HAP-1 (cell line): ENCODE results near the gene ACOXL.
A peak's percentile ranks its signal among the peaks of the same experiment; 100 is the strongest.

Source experiments
- DNase-seq, 2 experiments: peaks; one replicate each; pipeline ENCODE4 v3.0.0-alpha.2; 2016 to 2020; ENCODE audit warnings: low spot score in 2 of 2
- H3K27me3 ChIP-seq: fragments of 250-450 bp; sonication (Bioruptor Pico); 2 replicates; pipeline ENCODE4 v1.5.1; 2020; ENCODE audit warnings: low read depth, mild to moderate bottlenecking, moderate library complexity
- H3K36me3 ChIP-seq: fragments of 250-450 bp; sonication (Bioruptor Pico); replicated peaks from 2 replicates; pipeline ENCODE4 v1.5.1; 2020; ENCODE audit warnings: mild to moderate bottlenecking
- H3K4me1 ChIP-seq: fragments of 250-450 bp; sonication (Bioruptor Pico); 2 replicates; pipeline ENCODE4 v1.5.1; 2020; ENCODE audit warnings: mild to moderate bottlenecking
- H3K4me3 ChIP-seq: fragments of 250-450 bp; sonication (Bioruptor Pico); 2 replicates; pipeline ENCODE4 v1.5.1; 2020; ENCODE audit warnings: mild to moderate bottlenecking, moderate library complexity
- H3K9me3 ChIP-seq: fragments of 250-450 bp; sonication (Bioruptor Pico); 2 replicates; pipeline ENCODE4 v1.5.1; 2020; ENCODE audit warnings: mild to moderate bottlenecking, moderate library complexity
- in situ Hi-C: fragments of 300-500 bp; cut with MboI; formaldehyde crosslinking; loops from 3 replicates; pipeline ENCODE4 v1.14.3; 2020; ENCODE audit warnings: low sequenced_read_pairs, inconsistent platforms, mixed read lengths

ACOXL gene

DNA sequence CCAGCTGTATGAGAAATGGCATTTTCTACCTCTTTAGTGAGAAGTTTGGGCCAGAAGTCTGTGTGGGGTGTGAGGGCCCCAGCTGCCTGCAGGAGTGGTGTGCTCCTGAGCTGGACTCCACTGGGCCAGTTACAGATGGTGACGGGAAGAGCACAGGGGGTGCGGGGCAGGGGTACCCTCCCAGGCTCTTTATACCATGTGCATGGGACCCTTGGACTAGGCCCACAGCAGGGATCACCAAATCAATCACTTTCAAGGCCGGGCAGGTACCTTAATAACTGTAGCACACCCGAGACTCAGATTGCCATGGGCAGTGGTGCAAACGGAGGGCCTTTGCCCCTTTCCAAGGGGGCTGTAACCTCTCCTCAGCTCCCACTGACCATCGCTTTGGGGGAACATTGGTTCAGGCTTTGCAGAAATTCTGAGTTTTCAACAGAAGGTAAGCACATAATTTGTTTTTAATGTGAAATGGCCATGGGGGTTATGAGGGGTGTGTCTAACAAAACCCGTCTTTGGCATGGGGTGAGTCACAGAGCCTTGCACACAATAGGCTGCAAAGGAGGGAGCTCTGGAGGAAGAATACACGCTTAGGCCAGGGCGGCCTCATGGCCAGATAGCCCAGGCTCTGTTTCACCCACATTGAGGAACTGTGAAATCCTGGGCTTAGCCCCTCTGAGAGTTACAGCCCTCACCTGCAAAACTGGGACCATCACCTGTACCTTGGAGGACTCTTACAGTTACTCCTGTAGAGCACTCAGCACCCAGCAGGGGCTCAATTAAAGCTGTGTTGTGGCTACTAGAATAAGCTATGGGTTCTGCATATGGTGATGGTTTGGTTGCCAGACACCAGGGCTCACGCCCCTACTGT is 247.3 kb downstream of the ACOXL start:
- no peaks in the 10 kb centered on the region for H3K36me3 ChIP-seq
- H3K9me3 ChIP-seq: no peaks in the 10 kb centered on the region
- DNase-seq: no peak
- no peak overlapping the region for H3K4me3 ChIP-seq
- no peaks in the 10 kb centered on the region for H3K4me1 ChIP-seq
- in situ Hi-C loops: no loop called here
- no peaks in the 10 kb centered on the region for H3K27me3 ChIP-seq

GRCh38 chr2:110980339-110981062 is 248.1 kb downstream of the ACOXL start:
- H3K4me3 ChIP-seq: no peak overlapping the region
- no peaks in the 10 kb centered on the region for H3K27me3 ChIP-seq
- in situ Hi-C loops: no loop called here
- H3K36me3 ChIP-seq: no peaks in the 10 kb centered on the region
- H3K9me3 ChIP-seq: no peaks in the 10 kb centered on the region
- H3K4me1 ChIP-seq: no peaks in the 10 kb centered on the region
- DNase-seq: no peak

DNA sequence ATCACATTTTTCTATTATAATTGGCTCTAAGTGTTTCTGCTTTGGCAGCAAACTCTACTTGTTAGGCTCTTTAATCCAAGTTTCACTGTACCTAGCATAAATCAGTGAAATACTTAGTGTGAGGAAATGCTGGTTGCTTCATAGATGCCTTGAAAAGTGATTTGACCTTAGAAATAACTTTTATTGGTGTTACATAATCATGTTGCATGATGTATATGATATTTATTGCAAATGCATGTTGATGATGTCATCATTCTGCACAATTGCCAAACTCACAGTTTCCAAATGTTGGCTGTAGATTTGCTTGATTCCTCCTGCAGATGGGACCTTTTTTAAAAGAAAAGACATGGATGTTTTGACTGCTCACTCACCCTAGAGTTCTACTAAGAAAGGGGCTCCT is 250.8 kb downstream of the ACOXL start:
- no peaks in the 10 kb centered on the region for H3K36me3 ChIP-seq
- H3K4me3 ChIP-seq: no peak overlapping the region
- no peaks in the 10 kb centered on the region for H3K4me1 ChIP-seq
- in situ Hi-C loops: no loop called here
- H3K9me3 ChIP-seq: no peaks in the 10 kb centered on the region; the same call in 1 of the 2 replicates
- H3K27me3 ChIP-seq: no peaks in the 10 kb centered on the region
- DNase-seq: no peak

DNA sequence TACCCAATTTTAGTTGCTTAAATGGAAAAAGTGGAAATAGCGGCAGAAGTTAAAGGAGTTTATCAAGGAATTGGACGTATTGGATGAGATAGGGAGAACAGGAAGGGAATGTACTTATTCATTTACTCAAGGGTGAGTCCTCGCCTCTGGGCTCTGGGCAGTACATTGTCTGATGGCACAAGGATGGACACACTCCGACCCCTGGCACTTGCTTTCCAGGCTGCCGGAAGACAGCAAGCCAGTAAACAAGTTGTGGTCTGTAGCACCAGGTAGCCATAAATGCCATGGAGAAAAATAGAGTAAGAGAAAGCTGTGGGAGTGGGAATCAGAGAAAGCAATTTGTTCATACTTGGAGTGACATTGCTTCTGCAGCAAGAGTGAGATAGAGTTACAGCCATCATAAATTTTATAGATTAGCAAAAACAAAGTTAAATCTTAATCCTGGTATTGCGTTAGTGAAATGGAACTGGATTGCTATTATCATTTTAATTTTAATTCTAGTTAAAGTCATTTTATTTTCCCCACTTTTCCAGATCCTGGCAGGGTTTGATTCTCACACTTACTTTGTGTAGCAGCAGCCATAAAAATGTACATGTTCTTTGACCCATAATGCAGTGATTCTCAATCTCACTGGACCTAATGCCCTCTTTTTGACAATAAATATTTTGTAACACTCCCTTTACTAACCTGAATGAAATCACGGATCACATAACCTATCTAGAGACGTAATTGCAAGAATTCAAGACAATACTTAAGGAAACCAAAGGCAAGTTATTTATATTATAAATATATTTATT is 252.5 kb downstream of the ACOXL start:
- no peaks in the 10 kb centered on the region for H3K4me1 ChIP-seq
- H3K36me3 ChIP-seq: no peaks in the 10 kb centered on the region
- DNase-seq: no peak
- in situ Hi-C loops: no loop called here
- no peaks in the 10 kb centered on the region; the same call in 1 of the 2 replicates for H3K9me3 ChIP-seq
- H3K27me3 ChIP-seq: no peaks in the 10 kb centered on the region
- H3K4me3 ChIP-seq: no peak overlapping the region

GRCh38 chr2:110990440-110990839 is 258.1 kb downstream of the ACOXL start:
- no peaks in the 10 kb centered on the region for H3K27me3 ChIP-seq
- in situ Hi-C loops: no loop called here

DNA sequence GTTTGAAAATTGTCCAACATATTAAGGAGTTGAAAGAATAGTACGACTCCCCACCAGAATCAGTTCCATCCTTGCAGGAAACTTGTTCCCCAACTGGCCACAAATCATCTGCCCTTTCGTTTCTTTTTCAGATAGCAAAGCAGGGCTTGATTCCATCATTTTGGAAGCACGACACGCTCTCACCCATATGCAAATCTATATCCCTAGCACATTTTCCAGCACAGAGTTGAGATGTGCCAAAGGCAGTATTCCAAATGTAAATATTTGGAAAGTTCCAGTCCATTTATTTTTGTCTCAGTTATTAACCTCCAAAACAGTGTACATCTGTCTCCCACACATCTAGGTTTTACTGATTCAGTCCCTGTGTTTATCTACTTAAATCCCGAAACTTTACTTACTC is 259.5 kb downstream of the ACOXL start:
- no peaks in the 10 kb centered on the region; the same call in 1 of the 2 replicates for H3K9me3 ChIP-seq
- no peaks in the 10 kb centered on the region for H3K27me3 ChIP-seq
- DNase-seq: no peak
- no peak overlapping the region for H3K4me3 ChIP-seq
- no peaks in the 10 kb centered on the region for H3K4me1 ChIP-seq
- H3K36me3 ChIP-seq: no peaks in the 10 kb centered on the region
- in situ Hi-C loops: no loop called here

More at GRCh38 chr2:110990440-110990839, 258.1 kb downstream of the ACOXL start:
- no peak overlapping the region for H3K4me3 ChIP-seq
- no peaks in the 10 kb centered on the region for H3K4me1 ChIP-seq
- no peaks in the 10 kb centered on the region; the same call in 1 of the 2 replicates for H3K9me3 ChIP-seq
- no peaks in the 10 kb centered on the region for H3K36me3 ChIP-seq
- no peak for DNase-seq

GRCh38 chr2:110992886-110993285 is 260.5 kb downstream of the ACOXL start:
- Histone ChIP-seq H3K27me3 (peaks cover 3% of the 10 kb centered on the region; the same call in 1 of the 2 replicates), H3K4me1 (no peaks in the 10 kb centered on the region), H3K9me3 (no peaks in the 10 kb centered on the region), H3K36me3 (no peaks in the 10 kb centered on the region), H3K4me3 (no peak overlapping the region)
- no peak for DNase-seq
- in situ Hi-C loops: no loop called here

GRCh38 chr2:110993557-110994231 is 261.3 kb downstream of the ACOXL start:
- no peaks in the 10 kb centered on the region for H3K9me3 ChIP-seq
- no peak for DNase-seq
- no peaks in the 10 kb centered on the region for H3K4me1 ChIP-seq
- H3K27me3 ChIP-seq: peaks cover 3% of the 10 kb centered on the region; the same call in 1 of the 2 replicates
- no peaks in the 10 kb centered on the region for H3K36me3 ChIP-seq
- in situ Hi-C loops: no loop called here
- no peak overlapping the region for H3K4me3 ChIP-seq

- Histone ChIP-seq H3K4me1 (no peaks in the 10 kb centered on the region), H3K27me3 (peaks cover 3% of the 10 kb centered on the region; the same call in 1 of the 2 replicates), H3K36me3 (no peaks in the 10 kb centered on the region), H3K9me3 (no peaks in the 10 kb centered on the region), H3K4me3 (no peak overlapping the region)
- no peak for DNase-seq
- in situ Hi-C loops: no loop called here
Observed at GRCh38 chr2:110994250-110994961, 262.0 kb downstream of the ACOXL start.

GRCh38 chr2:110995911-110996310 is 263.5 kb downstream of the ACOXL start:
- peaks cover 3% of the 10 kb centered on the region; the same call in 1 of the 2 replicates for H3K27me3 ChIP-seq
- in situ Hi-C loops: no loop called here

DNA sequence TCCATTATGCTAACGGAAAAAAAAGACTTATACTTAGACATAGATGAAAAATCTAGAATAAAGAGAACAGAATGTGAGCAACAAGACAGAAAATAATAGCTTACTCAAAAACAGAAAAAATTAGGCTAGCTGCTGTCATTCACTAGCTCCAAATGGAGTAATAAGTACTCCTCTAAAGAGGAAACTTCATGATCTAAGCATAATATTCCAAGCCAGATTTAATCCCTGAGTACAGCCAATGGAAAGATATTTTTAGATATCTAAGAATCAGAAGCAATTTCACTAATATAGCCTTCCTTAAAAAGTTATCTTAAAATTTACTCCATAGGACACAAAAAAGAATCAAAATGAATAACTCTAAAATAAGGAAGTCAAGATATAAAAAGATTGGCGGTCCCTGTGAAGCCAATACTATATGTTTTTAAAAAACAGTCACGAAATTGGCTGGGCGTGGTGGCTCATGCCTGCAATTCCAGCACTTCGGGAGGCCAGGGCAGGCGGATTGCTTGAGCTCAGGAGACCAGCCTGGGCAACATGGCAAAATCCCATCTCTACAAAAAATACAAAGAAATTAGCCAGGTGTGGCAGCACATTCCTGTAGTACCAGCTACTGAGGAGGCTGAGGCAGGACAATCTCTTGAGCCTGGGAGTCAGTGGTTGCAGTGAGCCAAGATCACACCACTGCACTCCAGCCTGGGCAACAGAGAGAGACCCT is 265.1 kb downstream of the ACOXL start:
- Histone ChIP-seq H3K36me3 (no peaks in the 10 kb centered on the region), H3K4me1 (no peaks in the 10 kb centered on the region), H3K27me3 (peaks cover 3% of the 10 kb centered on the region; the same call in 1 of the 2 replicates), H3K4me3 (no peak overlapping the region), H3K9me3 (no peaks in the 10 kb centered on the region)
- no peak for DNase-seq
- in situ Hi-C loops: no loop called here

More at GRCh38 chr2:110995911-110996310, 263.5 kb downstream of the ACOXL start:
- no peaks in the 10 kb centered on the region for H3K36me3 ChIP-seq
- H3K4me3 ChIP-seq: no peak overlapping the region
- no peak for DNase-seq
- H3K9me3 ChIP-seq: no peaks in the 10 kb centered on the region
- no peaks in the 10 kb centered on the region for H3K4me1 ChIP-seq

GRCh38 chr2:110998311-110998710 is 265.9 kb downstream of the ACOXL start:
- peaks cover 3% of the 10 kb centered on the region; the same call in 1 of the 2 replicates for H3K27me3 ChIP-seq
- in situ Hi-C loops: no loop called here
- H3K36me3 ChIP-seq: no peaks in the 10 kb centered on the region
- H3K9me3 ChIP-seq: no peaks in the 10 kb centered on the region
- H3K4me3 ChIP-seq: no peak overlapping the region
- H3K4me1 ChIP-seq: no peaks in the 10 kb centered on the region
- peak in 1 of 2 experiments; percentile 19 for DNase-seq
